ENCODE results near the gene DCXR. TPM values are rescaled to one million over a fixed set of nuclear protein-coding genes. Genes with fewer than 3 reads are reported as not detected.

The DCXR gene
- total and polyA plus RNA-seq, 2 donors (not counting 1 experiment from before 2014, with no cell fraction given): 63.9 to 143 TPM

- intact Hi-C loops (cut with micrococcal nuclease): loop anchor here (1.0 kb wide), 1 partner anchor 61 kb away; no protein-coding TSS in a partner anchor
- Mint-ChIP-seq H3K4me1 (peaks cover 15% of the 10 kb centered on the region), H3K4me3 (peak overlapping the region; percentile 16), H3K27ac (no peak overlapping the region), H3K27me3 (no peaks in the 10 kb centered on the region), H3K9me3 (ENCODE audit: insufficient read depth) (no peaks in the 10 kb centered on the region)
- no peak overlapping the region for H3K4me3 ChIP-seq (ENCODE audit: control extremely low read depth in 1 of 5, extremely low read depth in 1 of 5, insufficient read depth in 1 of 5, low read depth in 2 of 5, low read length in 4 of 5)
- ATAC-seq (ENCODE audit: low read depth) (no peak), DNase-seq (no peak)
- no peak overlapping the region for H2AFZ ChIP-seq (ENCODE audit: insufficient read depth, low read depth, low read length, poor library complexity, severe bottlenecking)
- peaks cover 0 to 6% (median 0%) of the 10 kb centered on the region in 4 experiments for H3K27me3 ChIP-seq (replicated peaks in 1 of 4; ENCODE audit: control extremely low read depth in 1 of 4, control insufficient read depth in 3 of 4, insufficient read depth in 4 of 4, low read length in 3 of 4)
- H3K4me2 ChIP-seq (replicated peaks; ENCODE audit: low read depth, low read length, poor library complexity, severe bottlenecking): no peak overlapping the region
- peaks cover 23% of the 10 kb centered on the region for H3K79me2 ChIP-seq (ENCODE audit: control insufficient read depth, insufficient read depth, low read length)
- POLR2A ChIA-PET: no interaction called here
- no peak for TF ChIP-seq CTCF (IDR thresholded peaks at IDR 0.05)
- TF ChIP-seq EZH2 (IDR thresholded peaks at IDR 0.05; ENCODE audit: borderline replicate concordance, insufficient read depth, low read depth, low read length, poor library complexity, severe bottlenecking): no peak
- peaks cover 0 to 3% of the 10 kb centered on the region in 2 experiments for H3K36me3 ChIP-seq (replicated peaks in 1 of 2; ENCODE audit: control extremely low read depth in 1 of 2, control insufficient read depth in 1 of 2, extremely low read depth in 1 of 2, insufficient read depth in 2 of 2, low read length in 1 of 2)
- no peaks in the 10 kb centered on the region for H3K9me3 ChIP-seq (ENCODE audit: control extremely low read depth in 1 of 3, control insufficient read depth in 2 of 3, insufficient read depth in 1 of 3, low read length in 2 of 3)
- 95% methylated on average over 14 of the region's 14 CpGs for WGBS (ENCODE audit: insufficient coverage)
- H3K9ac ChIP-seq (ENCODE audit: low read length): no peak overlapping the region
- peaks cover 14 to 33% of the 10 kb centered on the region in 2 donors for H3K4me1 ChIP-seq (ENCODE audit: control insufficient read depth in 2 of 2, insufficient read depth in 2 of 2, low read length in 2 of 2)
- H4K20me1 ChIP-seq (ENCODE audit: control insufficient read depth, insufficient read depth, low read length, poor library complexity, severe bottlenecking): peaks cover 25% of the 10 kb centered on the region
- CTCF ChIA-PET: interaction anchor here (0.5 to 7.2 kb wide), 11 partner anchors 10 to 660 kb away, joined by 3 to 91 read pairs (median 3); partner anchors contain the start of genes ASPSCR1 and DCXR
- H3K27ac ChIP-seq (ENCODE audit: low read length in 2 of 2): no peak overlapping the region
Observed at GRCh38 chr17:82020572-82021106, 16.9 kb downstream of the DCXR start.

Data from B cell (primary cell).